Epithelial cell of esophagus (primary cell): ENCODE data around the gene MROH7.

Experiments
- DNase-seq: peaks from one replicate; pipeline ENCODE4 v3.0.0; 2010; ENCODE audit warnings: low read depth
- H3K4me3 ChIP-seq: 2 replicates; pipeline ENCODE4 v1.5.1; 2011; ENCODE audit warnings: mild to moderate bottlenecking, low read length, control low read depth
- TF ChIP-seq, protein P1 (sequence below): IDR thresholded peaks from 2 replicates; pipeline ENCODE4 v1.5.1; 2011; ENCODE audit warnings: low read depth, mild to moderate bottlenecking, low read length, control low read depth, inconsistent platforms; ENCODE audit not compliant: insufficient read depth; ENCODE audit errors: missing control alignments

MROH7 gene

DNA sequence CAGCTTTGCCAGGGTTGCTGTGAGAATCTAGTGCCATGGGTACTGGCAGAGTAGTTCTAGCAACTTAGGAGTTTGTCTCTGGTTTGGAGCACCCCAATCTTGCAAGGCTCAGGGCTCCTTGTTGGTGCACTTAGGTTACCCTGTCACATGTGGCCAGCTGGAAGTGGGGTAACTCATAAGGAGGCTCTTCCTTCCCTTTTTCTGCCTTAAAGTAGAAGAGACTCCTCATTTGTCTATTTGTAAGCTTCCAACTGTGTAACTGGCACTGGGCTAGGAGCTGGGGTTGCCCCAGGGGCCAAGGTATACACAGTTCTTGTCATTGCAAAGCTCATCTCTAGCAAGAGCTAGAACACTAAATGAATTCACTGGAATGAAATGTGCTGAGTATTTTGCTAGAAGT lies 10.6 kb downstream of the MROH7 start:
- no peak for DNase-seq
- no peak overlapping the region for H3K4me3 ChIP-seq
- TF ChIP-seq, protein P1, sequence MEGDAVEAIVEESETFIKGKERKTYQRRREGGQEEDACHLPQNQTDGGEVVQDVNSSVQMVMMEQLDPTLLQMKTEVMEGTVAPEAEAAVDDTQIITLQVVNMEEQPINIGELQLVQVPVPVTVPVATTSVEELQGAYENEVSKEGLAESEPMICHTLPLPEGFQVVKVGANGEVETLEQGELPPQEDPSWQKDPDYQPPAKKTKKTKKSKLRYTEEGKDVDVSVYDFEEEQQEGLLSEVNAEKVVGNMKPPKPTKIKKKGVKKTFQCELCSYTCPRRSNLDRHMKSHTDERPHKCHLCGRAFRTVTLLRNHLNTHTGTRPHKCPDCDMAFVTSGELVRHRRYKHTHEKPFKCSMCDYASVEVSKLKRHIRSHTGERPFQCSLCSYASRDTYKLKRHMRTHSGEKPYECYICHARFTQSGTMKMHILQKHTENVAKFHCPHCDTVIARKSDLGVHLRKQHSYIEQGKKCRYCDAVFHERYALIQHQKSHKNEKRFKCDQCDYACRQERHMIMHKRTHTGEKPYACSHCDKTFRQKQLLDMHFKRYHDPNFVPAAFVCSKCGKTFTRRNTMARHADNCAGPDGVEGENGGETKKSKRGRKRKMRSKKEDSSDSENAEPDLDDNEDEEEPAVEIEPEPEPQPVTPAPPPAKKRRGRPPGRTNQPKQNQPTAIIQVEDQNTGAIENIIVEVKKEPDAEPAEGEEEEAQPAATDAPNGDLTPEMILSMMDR = no peak

DNA sequence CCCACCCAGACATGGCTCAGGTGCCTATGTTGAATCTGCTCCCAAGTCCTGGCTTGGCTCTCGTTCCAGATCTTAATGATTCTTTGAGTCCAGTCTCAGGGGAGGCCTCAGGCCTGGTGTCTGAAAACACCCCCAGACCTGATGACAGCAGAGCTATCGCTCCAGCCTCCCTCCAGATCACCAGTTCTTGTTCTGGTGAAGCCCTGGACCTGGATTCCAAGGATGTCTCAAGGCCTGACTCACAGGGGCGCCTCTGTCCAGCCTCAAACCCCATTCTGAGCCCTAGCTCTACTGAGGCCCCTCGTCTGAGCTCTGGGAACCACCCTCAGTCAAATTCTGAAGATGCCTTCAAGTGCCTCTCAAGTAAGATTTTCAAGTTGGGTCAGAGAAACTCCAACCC lies 11.4 kb downstream of the MROH7 start:
- H3K4me3 ChIP-seq = no peak overlapping the region
- TF ChIP-seq, protein P1 = no peak
- no peak for DNase-seq

DNA sequence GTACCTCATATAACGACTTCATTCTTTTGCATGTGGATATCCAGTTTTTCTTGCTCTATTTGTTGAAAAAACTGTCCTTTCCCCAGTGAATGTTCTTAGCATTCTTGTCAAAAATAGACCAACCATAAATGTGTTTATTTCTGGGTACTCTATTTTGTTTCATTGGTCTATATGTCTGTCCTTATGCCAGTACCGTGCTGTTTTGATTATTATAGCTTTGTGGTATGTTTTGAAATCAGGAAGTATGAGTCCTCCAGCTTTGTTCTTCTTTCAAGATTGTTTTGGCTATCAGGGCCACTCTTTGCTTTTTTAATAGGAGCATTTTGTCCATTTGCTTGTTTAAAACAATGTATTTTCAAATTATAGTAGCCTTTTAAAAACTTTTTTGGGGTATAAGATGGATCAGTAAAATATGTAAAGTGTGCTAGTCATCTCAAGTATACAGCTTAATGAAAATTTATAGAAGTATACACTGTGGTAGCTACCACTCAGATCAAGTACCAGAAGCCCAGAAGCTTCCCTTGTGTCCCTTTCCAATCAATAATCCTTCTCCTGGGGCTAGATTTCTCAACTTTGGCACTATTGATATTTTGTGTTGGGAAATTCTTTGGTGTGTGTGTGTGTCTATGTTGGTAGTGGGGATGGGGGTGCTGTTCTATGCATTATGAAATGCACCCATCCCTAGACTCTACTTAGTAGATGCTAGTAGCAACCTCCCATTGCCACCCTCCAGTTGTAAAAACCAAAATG lies 16.8 kb downstream of the MROH7 start:
- no peak for DNase-seq
- no peak overlapping the region for H3K4me3 ChIP-seq
- TF ChIP-seq, protein P1 = no peak

DNA sequence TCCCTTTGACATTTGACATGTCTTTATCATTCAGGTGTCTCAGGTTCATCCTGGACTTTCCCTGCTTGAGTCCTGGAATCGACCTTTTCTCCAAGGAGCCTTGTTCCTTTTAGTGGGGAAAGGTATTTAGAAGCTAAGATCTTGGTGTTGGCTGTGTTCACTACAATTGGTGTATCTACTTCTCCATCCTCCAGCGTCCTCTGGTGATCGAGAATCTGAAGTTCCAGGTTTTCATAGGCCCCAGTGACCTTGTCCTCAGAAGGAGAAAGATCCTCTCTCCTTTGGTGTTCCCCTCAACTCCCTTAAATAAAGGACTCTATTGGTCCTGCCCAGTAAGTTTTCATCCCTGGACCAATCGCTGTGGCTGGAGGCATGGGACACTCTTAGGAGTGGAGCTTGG lies 22.1 kb downstream of the MROH7 start:
- H3K4me3 ChIP-seq = no peak overlapping the region
- TF ChIP-seq, protein P1 = no peak
- DNase-seq = no peak

DNA sequence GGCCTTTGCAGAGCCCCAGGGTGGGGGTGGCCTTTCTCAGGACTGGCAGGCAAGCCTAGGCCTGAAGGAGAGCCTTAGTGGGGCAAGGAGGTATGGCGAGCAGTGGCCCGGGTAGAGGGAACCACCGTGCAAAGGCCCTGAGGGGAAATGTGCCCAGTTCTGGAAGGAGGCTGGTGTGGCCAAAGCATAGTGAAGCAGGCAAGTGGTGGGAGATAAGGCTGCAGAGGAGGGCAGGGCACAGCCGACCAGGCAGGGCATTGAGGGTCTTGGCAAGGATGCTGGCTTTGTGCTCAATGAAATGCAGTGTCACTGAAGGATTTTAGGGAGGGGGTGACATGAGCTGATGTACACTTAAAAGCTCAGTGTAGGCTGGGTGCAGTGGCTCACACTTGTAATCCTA lies 22.8 kb downstream of the MROH7 start:
- TF ChIP-seq, protein P1 = no peak
- no peak overlapping the region for H3K4me3 ChIP-seq
- DNase-seq = no peak

DNA sequence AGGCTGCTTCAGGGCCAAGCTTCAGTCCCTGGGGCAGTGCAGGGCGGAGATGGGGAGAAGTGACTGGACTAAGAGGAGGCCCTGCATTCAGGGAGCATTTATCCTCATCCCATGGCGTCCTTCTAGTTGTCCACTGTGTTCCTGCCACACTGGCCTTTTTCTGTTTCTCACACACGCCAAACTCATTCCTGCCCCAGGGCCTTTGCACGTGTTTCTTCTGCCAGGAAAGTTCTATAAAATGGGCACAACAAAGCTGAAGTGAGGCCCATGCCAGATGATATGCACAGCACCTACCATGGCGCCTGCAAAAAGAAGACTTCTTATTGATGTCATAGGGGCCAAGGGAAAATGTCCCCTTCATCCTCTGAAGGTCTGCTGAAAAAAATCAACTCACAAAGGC lies 24.3 kb downstream of the MROH7 start:
- TF ChIP-seq, protein P1 = no peak
- no peak for DNase-seq
- no peak overlapping the region for H3K4me3 ChIP-seq

DNA sequence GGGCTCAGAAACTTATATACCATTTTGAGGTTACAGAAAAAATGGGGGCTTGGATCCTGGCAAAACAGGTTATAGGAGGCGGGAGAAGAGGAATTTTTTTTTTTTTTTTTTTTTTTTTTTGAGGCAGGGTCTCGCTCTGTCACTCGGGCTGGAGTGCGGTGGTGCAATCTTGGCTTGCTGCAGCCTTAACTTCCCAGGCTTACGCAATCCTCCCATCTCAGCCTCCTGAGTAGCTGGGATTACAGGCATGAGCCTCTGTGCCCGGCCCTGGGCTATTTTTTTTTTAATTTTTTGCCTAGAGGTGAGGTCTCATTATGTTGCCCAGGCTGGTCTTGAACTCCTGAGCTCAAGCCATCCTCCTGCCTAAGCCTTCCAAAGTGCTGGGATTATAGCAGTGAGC lies 24.7 kb downstream of the MROH7 start:
- TF ChIP-seq, protein P1 = no peak

More for the DNA sequence above, 24.7 kb downstream of the MROH7 start:
- no peak for DNase-seq
- H3K4me3 ChIP-seq = no peak overlapping the region
